H1 (cell line): ENCODE results near the gene RCSD1. TPM values are rescaled to one million over a fixed set of nuclear protein-coding genes. Genes with fewer than 3 reads are reported as not detected.

Experiments used
- CTCF ChIA-PET: fragments of 300-600 bp; sonication (Branson Sonifier 250); formaldehyde crosslinking; loops from one replicate; lab custom pipeline; 2021; ENCODE audit not compliant: partially characterized antibody; lab: Charles Lee
- POLR2A ChIA-PET: fragments of 300-600 bp; sonication (Branson Sonifier 250); formaldehyde crosslinking; loops from one replicate; lab custom pipeline; 2021; ENCODE audit warnings: inconsistent platforms; ENCODE audit not compliant: partially characterized antibody; lab: Charles Lee
- DNase-seq, 2 experiments: peaks; one replicate each; pipeline versions ENCODE4 v3.0.0 to v3.0.0-alpha.2; 2010 to 2022; ENCODE audit warnings: low spot score in 2 of 2, low read depth in 1 of 2, mixed read lengths in 1 of 2
- FAIRE-seq: peaks from 2 replicates; lab custom pipeline; 2011; peaks lifted over from hg19 to GRCh38; lab: Jason Lieb, UNC
- H2AFZ ChIP-seq: 2 replicates; pipeline ENCODE4 v1.8.1; 2012; ENCODE audit warnings: low read length, inconsistent platforms
- H2AK5ac ChIP-seq: 2 replicates; pipeline ENCODE4 v1.6.1; 2013; ENCODE audit warnings: low read depth, low read length
- H2BK120ac ChIP-seq: replicated peaks from 2 replicates; pipeline ENCODE3; 2013; ENCODE audit warnings: low read depth, low read length, inconsistent platforms
- H2BK12ac ChIP-seq: 2 replicates; pipeline ENCODE4 v1.6.1; 2013; ENCODE audit warnings: low read depth, low read length
- H2BK15ac ChIP-seq: 2 replicates; pipeline ENCODE4 v1.6.1; 2013; ENCODE audit warnings: low read length
- H2BK20ac ChIP-seq: 2 replicates; pipeline ENCODE4 v1.6.1; 2013; ENCODE audit warnings: low read length
- H2BK5ac ChIP-seq: 2 replicates; pipeline ENCODE4 v1.6.1; 2013; ENCODE audit warnings: low read depth, low read length
- H3K14ac ChIP-seq: 2 replicates; pipeline ENCODE4 v1.6.1; 2013; ENCODE audit warnings: inconsistent platforms; ENCODE audit not compliant: insufficient read length
- H3K18ac ChIP-seq: 2 replicates; pipeline ENCODE4 v1.6.1; 2013; ENCODE audit warnings: low read length; ENCODE audit errors: extremely low read depth
- H3K23ac ChIP-seq: 2 replicates; pipeline ENCODE4 v1.6.1; 2013; ENCODE audit warnings: inconsistent platforms; ENCODE audit not compliant: insufficient read length
- H3K23me2 ChIP-seq: 2 replicates; pipeline ENCODE4 v1.6.1; 2013; ENCODE audit warnings: low read depth, low read length
- H3K27ac ChIP-seq: 2 replicates; pipeline ENCODE4 v1.6.1; 2011; ENCODE audit warnings: low read depth, low read length, inconsistent platforms
- H3K27me3 ChIP-seq, 4 experiments: replicated peaks in 1 of 4; 1 replicate in 1 of 4; 2 replicates in 3 of 4; pipeline versions ENCODE4 v1.6.1 to v1.8.1; 2011 to 2013; ENCODE audit warnings: low read length in 3 of 4, mild to moderate bottlenecking in 3 of 4, inconsistent platforms in 2 of 4, mixed read lengths in 2 of 4, moderate library complexity in 1 of 4; ENCODE audit not compliant: control insufficient read depth in 3 of 4, insufficient read depth in 3 of 4; ENCODE audit errors: extremely low read depth in 1 of 4
- H3K36me3 ChIP-seq, 4 experiments: 2 replicates each; pipeline versions ENCODE4 v1.6.1 to v1.8.1; 2011 to 2013; ENCODE audit warnings: mild to moderate bottlenecking in 4 of 4, low read length in 3 of 4, moderate library complexity in 2 of 4, control low read depth in 1 of 4, inconsistent platforms in 1 of 4; ENCODE audit not compliant: insufficient read depth in 4 of 4, control insufficient read depth in 2 of 4
- H3K4ac ChIP-seq: replicated peaks from 2 replicates; pipeline ENCODE3; 2013; ENCODE audit warnings: low read length, low read depth, mixed read lengths, inconsistent platforms; ENCODE audit not compliant: insufficient read length
- H3K4me1 ChIP-seq, 4 experiments: replicated peaks in 1 of 4; 1 replicate in 1 of 4; 2 replicates in 3 of 4; pipeline versions ENCODE4 v1.6.1 to v1.8.1; 2011 to 2013; ENCODE audit warnings: low read length in 3 of 4, inconsistent platforms in 2 of 4, mixed read lengths in 1 of 4; ENCODE audit not compliant: insufficient read depth in 4 of 4, control insufficient read depth in 3 of 4
- H3K4me2 ChIP-seq, 2 experiments: 2 replicates each; pipeline versions ENCODE4 v1.6.1 to v1.8.1; 2011 to 2013; ENCODE audit warnings: low read depth in 2 of 2, low read length in 2 of 2, control low read depth in 1 of 2, inconsistent platforms in 1 of 2, mild to moderate bottlenecking in 1 of 2; ENCODE audit not compliant: insufficient read depth in 1 of 2
- H3K4me3 ChIP-seq, 4 experiments: fragments of 200-600, 300-600 bp in 1 of 4; sonication (generic), shearing (Covaris generic), sonication (Bioruptor Twin) in 1 of 4; 2 replicates each; pipeline versions ENCODE4 v1.5.1 to v1.8.1; 2011 to 2016; ENCODE audit warnings: low read length in 4 of 4, low read depth in 3 of 4, control low read depth in 2 of 4, inconsistent platforms in 2 of 4, mild to moderate bottlenecking in 2 of 4, mixed read lengths in 1 of 4, moderate library complexity in 1 of 4; ENCODE audit not compliant: insufficient read depth in 2 of 4; ENCODE audit errors: extremely low read depth in 1 of 4
- H3K56ac ChIP-seq: replicated peaks from 2 replicates; pipeline ENCODE3; 2013; ENCODE audit warnings: low read depth, mild to moderate bottlenecking, mixed read lengths, low read length, inconsistent platforms; ENCODE audit not compliant: insufficient read length
- H3K79me1 ChIP-seq: 2 replicates; pipeline ENCODE4 v1.6.1; 2013; ENCODE audit warnings: low read depth, low read length, control low read depth
- H3K79me2 ChIP-seq, 2 experiments: 2 replicates each; pipeline versions ENCODE4 v1.6.1 to v1.8.1; 2012 to 2013; ENCODE audit warnings: low read length in 2 of 2, mild to moderate bottlenecking in 2 of 2, inconsistent platforms in 1 of 2; ENCODE audit not compliant: insufficient read depth in 2 of 2, control insufficient read depth in 1 of 2
- H3K9ac ChIP-seq, 4 experiments: replicated peaks in 1 of 4; 1 replicate in 1 of 4; 2 replicates in 3 of 4; pipeline versions ENCODE4 v1.6.1 to v1.8.1; 2011 to 2013; ENCODE audit warnings: low read depth in 3 of 4, low read length in 3 of 4, control low read depth in 2 of 4, mild to moderate bottlenecking in 2 of 4, moderate library complexity in 2 of 4, inconsistent platforms in 1 of 4; ENCODE audit errors: extremely low read depth in 1 of 4
- H3K9me3 ChIP-seq, 2 experiments: 2 replicates each; pipeline versions ENCODE4 v1.6.1 to v1.8.1; 2012 to 2013; ENCODE audit warnings: mild to moderate bottlenecking in 2 of 2, moderate library complexity in 2 of 2, control low read depth in 1 of 2, inconsistent platforms in 1 of 2, low read depth in 1 of 2, low read length in 1 of 2, mixed read lengths in 1 of 2; ENCODE audit not compliant: insufficient read depth in 2 of 2
- H4K20me1 ChIP-seq, 2 experiments: replicated peaks in 1 of 2; 2 replicates each; pipeline versions ENCODE3 to v1.8.1; 2011 to 2013; ENCODE audit warnings: inconsistent platforms in 2 of 2, low read length in 2 of 2, mild to moderate bottlenecking in 1 of 2; ENCODE audit not compliant: insufficient read depth in 2 of 2, control insufficient read depth in 1 of 2
- H4K5ac ChIP-seq: 2 replicates; pipeline ENCODE4 v1.6.1; 2013; ENCODE audit warnings: low read length, low read depth, mixed read lengths, inconsistent platforms; ENCODE audit not compliant: insufficient read length
- H4K8ac ChIP-seq: 2 replicates; pipeline ENCODE4 v1.8.0; 2013; ENCODE audit warnings: mild to moderate bottlenecking, moderate library complexity, low read length, inconsistent platforms; ENCODE audit not compliant: insufficient read depth; ENCODE audit errors: extremely low read depth
- H4K91ac ChIP-seq: replicated peaks from 2 replicates; pipeline ENCODE3; 2013; ENCODE audit warnings: low read length, mixed read lengths, inconsistent platforms; ENCODE audit not compliant: insufficient read length
- CBX5 ChIP-seq: fragments of 300-800, 300-1000 bp; sonication (generic); IDR thresholded peaks from 2 replicates; pipeline ENCODE4 v1.7.1; 2016; ENCODE audit warnings: antibody characterized with exemption, low read length, low read depth
- EZH2 ChIP-seq: fragments of 200-600 bp; sonication (generic); IDR thresholded peaks from 2 replicates; pipeline ENCODE4 v1.7.1; 2012; ENCODE audit warnings: low read depth, mild to moderate bottlenecking, moderate library complexity, low read length, inconsistent platforms; ENCODE audit not compliant: severe bottlenecking
- HDAC2 ChIP-seq, 2 experiments: fragments of 300-600 bp in 1 of 2; sonication (generic) in 1 of 2; IDR thresholded peaks; 2 replicates each; pipeline ENCODE4 v1.6.1; 2011 to 2012; ENCODE audit warnings: low read depth in 2 of 2, low read length in 2 of 2, mild to moderate bottlenecking in 2 of 2, moderate library complexity in 2 of 2, borderline replicate concordance in 1 of 2, inconsistent platforms in 1 of 2
- JUN ChIP-seq: IDR thresholded peaks from 2 replicates; pipeline ENCODE4 v1.6.1; 2011; ENCODE audit warnings: low read depth, mild to moderate bottlenecking, improper control_type of control experiment, low read length
- RNF2 ChIP-seq: fragments of 200-900, 300-1000 bp; sonication (generic); IDR thresholded peaks from 2 replicates; pipeline ENCODE4 v1.7.1; 2016; ENCODE audit warnings: borderline replicate concordance, low read depth, mild to moderate bottlenecking, antibody characterized with exemption, low read length; ENCODE audit not compliant: poor library complexity, severe bottlenecking; ENCODE audit errors: missing control alignments
- SIN3A ChIP-seq, 2 experiments: IDR thresholded peaks in 1 of 2; conservative IDR thresholded peaks in 1 of 2; 2 replicates each; pipeline ENCODE4 v1.6.1; 2011 to 2012; ENCODE audit warnings: low read length in 2 of 2, improper control_type of control experiment in 1 of 2, low read depth in 1 of 2, mild to moderate bottlenecking in 1 of 2
- TAF1 ChIP-seq: IDR thresholded peaks from 2 replicates; pipeline ENCODE4 v1.6.1; 2011; ENCODE audit warnings: mild to moderate bottlenecking, low read depth, low read length
- TBP ChIP-seq: IDR thresholded peaks from 2 replicates; pipeline ENCODE4 v1.6.1; 2011; ENCODE audit warnings: low read depth, low read length, improper control_type of control experiment
- YY1 ChIP-seq: IDR thresholded peaks from 2 replicates; pipeline ENCODE4 v1.6.1; 2011; ENCODE audit warnings: low read depth, mild to moderate bottlenecking, low read length
- WGBS, 2 experiments: shearing (Covaris generic) in 1 of 2; methylation state at CpG; one replicate each; pipeline versions ENCODE4 v1.1.6 to v1.1.7; 2013 to 2015; ENCODE audit warnings: low lambda C conversion rate in 2 of 2, mixed read lengths in 2 of 2, inconsistent platforms in 1 of 2, low coverage in 1 of 2, missing lambda C conversion rate in 1 of 2; ENCODE audit not compliant: insufficient replicate concordance in 2 of 2, insufficient coverage in 1 of 2, insufficient read length in 1 of 2; ENCODE audit errors: extremely low coverage in 1 of 2, missing lambda C conversion rate in 1 of 2; 5-methylcytosine and 5-hydroxymethylcytosine counted together
- polyA plus RNA-seq, 7 experiments: library from polyadenylated mRNA; depleted of rRNA in 3 of 7; stranded (reverse) in 5 of 7; unstranded in 2 of 7; fragments of >200 nt in 5 of 7; fragments of 200-250 nt in 2 of 7; gene quantifications; 1 replicate in 5 of 7; 2 replicates in 1 of 7; 4 replicates in 1 of 7; pipeline versions ENCODE4 v1.2.1 to v1.2.3, GENCODE V29; 2011 to 2013; ENCODE audit warnings: missing spikeins in 2 of 7, mixed read lengths in 2 of 7
- total RNA-seq: library from RNA; stranded (reverse); fragmentation: NEBNext Ultra II Directional; extraction: Animal tissue kit (Norgen Biotek cat#: 25700); gene quantifications from 2 replicates; pipeline ENCODE4 v1.2.1, GENCODE V29; 2021

The RCSD1 gene
- total and polyA plus RNA-seq, 2 of the 8 experiments (the other 6 are each of a cell fraction or from before 2014, with no cell fraction given), result 0.47 to 0.69 TPM

DNA sequence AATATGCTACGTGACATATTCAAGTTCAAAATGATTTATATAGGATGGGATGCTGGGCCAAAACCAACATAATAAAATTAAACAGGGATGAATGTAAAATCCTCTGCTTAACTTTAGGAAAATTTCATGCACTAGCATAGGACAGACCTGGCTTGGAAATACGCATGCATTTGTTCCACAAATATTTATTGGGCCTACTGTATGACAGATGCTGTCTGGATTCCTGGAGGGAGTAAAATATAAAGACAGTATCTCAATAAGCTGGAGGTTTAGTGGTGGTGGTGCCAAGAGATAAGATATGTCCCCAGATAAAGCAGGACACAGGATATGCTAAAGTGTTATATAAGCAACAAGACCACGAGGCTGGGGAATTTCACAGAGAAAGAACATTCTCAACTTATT lies 15.1 kb downstream of the RCSD1 start:
- Histone ChIP-seq H2BK15ac (no peak overlapping the region), H3K23me2 (no peaks in the 10 kb centered on the region), H2BK12ac (no peak overlapping the region), H2AFZ (no peak overlapping the region), H3K23ac (no peak overlapping the region), H3K79me2 (no peaks in the 10 kb centered on the region), H2BK5ac (no peak overlapping the region), H3K9me3 (no peaks in the 10 kb centered on the region), H3K4me1 (0 out of 7 replicates have a peak, but pooled peaks cover 0 to 2% (median 0%) of the 10 kb centered on the region in 4 experiments), H3K36me3 (no peaks in the 10 kb centered on the region), H3K9ac (no peak overlapping the region), H3K14ac (no peak overlapping the region), H4K91ac (no peak overlapping the region), H4K5ac (no peak overlapping the region), H3K27ac (no peak overlapping the region), H4K20me1 (no peaks in the 10 kb centered on the region), H3K27me3 (no peaks in the 10 kb centered on the region), H3K56ac (no peak overlapping the region), H4K8ac (no peak overlapping the region), H2BK20ac (no peak overlapping the region), H2BK120ac (no peak overlapping the region), H3K4me2 (no peak overlapping the region), H3K4me3 (no peak overlapping the region), H2AK5ac (no peak overlapping the region), H3K18ac (no peak overlapping the region), H3K79me1 (no peaks in the 10 kb centered on the region), H3K4ac (no peak overlapping the region)
- TF ChIP-seq YY1, result no peak
- no peak for TF ChIP-seq TBP
- no peak for TF ChIP-seq EZH2
- no peak for TF ChIP-seq CBX5
- no peak for TF ChIP-seq TAF1
- no peak for TF ChIP-seq RNF2
- TF ChIP-seq JUN, result no peak
- TF ChIP-seq SIN3A (conservative IDR thresholded peaks at IDR 0.05 in 1 of 2, IDR thresholded peaks at IDR 0.05 in 1 of 2; ENCODE audit: low read depth in 1 of 2, low read length in 2 of 2), result no peak
- no peak for TF ChIP-seq HDAC2 (IDR thresholded peaks at IDR 0.05; ENCODE audit: borderline replicate concordance in 1 of 2, low read depth in 2 of 2, low read length in 2 of 2)
- 94% methylated on average over 3 of the region's 3 CpGs; no CpG with 5 or more reads in 1 of the 2 experiments for WGBS, 2 experiments
- ChIA-PET POLR2A (interaction anchor here (1.0 kb wide), 1 partner anchor 11 kb away, joined by 3 read pairs; no protein-coding TSS in a partner anchor), CTCF (interaction anchor here (1.7 kb wide), 1 partner anchor 10 kb away, joined by 5 read pairs; no protein-coding TSS in a partner anchor)
- DNase-seq (no peak), FAIRE-seq (no peak)
